ENCODE results near the gene KANK3. TPM values are rescaled to one million over a fixed set of nuclear protein-coding genes. Genes with fewer than 3 reads are reported as not detected.

KANK3 gene
- total and polyA plus RNA-seq, 10 of the 15 experiments (the other 5 are each of a cell fraction or from before 2014, with no cell fraction given), result 0.03 to 0.93 (median 0.22) TPM; not detected in 1

DNA sequence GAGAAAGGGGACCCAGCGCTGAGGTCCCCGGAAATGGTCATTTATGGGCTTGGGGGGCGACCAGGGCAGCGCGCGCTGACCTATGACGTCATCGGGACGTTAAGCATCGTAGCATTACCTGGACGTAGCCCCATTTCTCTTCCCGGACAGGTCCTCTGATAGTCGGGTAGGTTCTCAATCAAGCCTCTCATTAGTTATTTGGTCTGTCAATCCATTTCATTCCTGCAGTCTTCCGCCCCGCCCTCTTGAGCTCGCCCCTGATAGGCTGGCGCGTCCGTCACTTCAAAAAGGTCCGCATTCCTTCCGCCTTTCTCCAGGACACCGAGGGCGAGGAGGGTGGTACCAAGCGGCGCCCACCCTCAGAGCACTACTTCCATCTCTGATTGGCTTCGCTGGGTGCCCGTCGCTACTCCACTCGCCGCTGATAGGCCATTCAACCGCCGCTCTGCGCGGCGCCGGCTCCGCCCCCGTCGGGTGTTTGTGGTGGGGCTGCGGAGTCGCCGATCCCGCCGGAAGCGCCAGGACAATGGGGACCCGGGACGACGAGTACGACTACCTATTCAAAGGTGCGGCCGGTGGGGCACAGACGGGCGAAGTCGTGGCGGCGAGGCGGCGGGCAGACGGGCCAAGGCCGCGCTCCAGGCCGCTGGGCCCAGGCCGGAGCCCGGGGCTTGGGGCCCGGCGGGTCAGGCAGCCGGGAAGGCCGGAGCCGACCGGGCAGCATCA, 47.0 kb upstream of the KANK3 start, which contains the start of gene RAB11B (continued):
- TF ChIP-seq ZBTB11 (CRISPR knock-in tag; IDR thresholded peaks at IDR 0.05) (peak; percentile 53; the same call in 1 of the 2 replicates), CEBPZ (IDR thresholded peaks at IDR 0.05; ENCODE audit: low read depth, low read length) (peak; percentile 97), CHD1 (IDR thresholded peaks at IDR 0.05; ENCODE audit: low read depth, low read length) (peak; percentile 90), CBFB (IDR thresholded peaks at IDR 0.05; ENCODE audit: low read depth) (no peak), BMI1 (IDR thresholded peaks at IDR 0.05; ENCODE audit: borderline replicate concordance) (no peak), PML (IDR thresholded peaks at IDR 0.05; ENCODE audit: low read length) (no peak), BCL3 (IDR thresholded peaks at IDR 0.05; ENCODE audit: borderline replicate concordance, insufficient read depth, low read depth, low read length, poor library complexity, severe bottlenecking) (no peak), ZZZ3 (IDR thresholded peaks at IDR 0.05; ENCODE audit: control insufficient read depth, insufficient read length, low read depth) (no peak), MYC (IDR thresholded peaks at IDR 0.05; ENCODE audit: insufficient read depth, insufficient read length, insufficient replicate concordance, low read length, severe bottlenecking) (peak; percentile 68), RBBP5 (conservative IDR thresholded peaks at IDR 0.05) (no peak), PAX8 (IDR thresholded peaks at IDR 0.05) (no peak), NRF1 (conservative IDR thresholded peaks at IDR 0.05; ENCODE audit: low read depth, low read length) (no peak), IRF3 (IDR thresholded peaks at IDR 0.05) (peak; percentile 99), NR2C2 (IDR thresholded peaks at IDR 0.05; ENCODE audit: borderline replicate concordance, control insufficient read depth, insufficient read length, low read depth) (no peak), CBX3 (IDR thresholded peaks at IDR 0.05; ENCODE audit: borderline replicate concordance, low read depth) (no peak)

Data from GM12878 (cell line).